Breast epithelium (tissue), 3 donors: ENCODE results near the gene HPD.

Experiments used
- CTCF ChIP-seq, 3 donors: fragments of 450-650 bp; IDR thresholded peaks; one replicate each; pipeline ENCODE4 v1.5.1; 2016 to 2017; ENCODE audit warnings: antibody characterized with exemption in 3 of 3, mild to moderate bottlenecking in 3 of 3, moderate library complexity in 3 of 3
- POLR2A ChIP-seq: fragments of 450-650 bp; IDR thresholded peaks from one replicate; pipeline ENCODE4 v1.6.1; 2016; ENCODE audit warnings: antibody characterized with exemption, mild to moderate bottlenecking, moderate library complexity
- POLR2AphosphoS5 ChIP-seq, 3 donors: sonication (generic); formaldehyde crosslinking; IDR thresholded peaks; one replicate each; pipeline ENCODE4 v1.6.1; 2017; ENCODE audit warnings: antibody characterized with exemption in 3 of 3

- TF ChIP-seq CTCF (IDR thresholded peaks at IDR 0.05) (no peak), POLR2AphosphoS5 (IDR thresholded peaks at IDR 0.05) (no peak), POLR2A (no peak)
Observed at GRCh38 chr12:121860257-121860656, 1.6 kb upstream of the HPD start.
